ENCODE measurements around the gene AUNIP.

DNA sequence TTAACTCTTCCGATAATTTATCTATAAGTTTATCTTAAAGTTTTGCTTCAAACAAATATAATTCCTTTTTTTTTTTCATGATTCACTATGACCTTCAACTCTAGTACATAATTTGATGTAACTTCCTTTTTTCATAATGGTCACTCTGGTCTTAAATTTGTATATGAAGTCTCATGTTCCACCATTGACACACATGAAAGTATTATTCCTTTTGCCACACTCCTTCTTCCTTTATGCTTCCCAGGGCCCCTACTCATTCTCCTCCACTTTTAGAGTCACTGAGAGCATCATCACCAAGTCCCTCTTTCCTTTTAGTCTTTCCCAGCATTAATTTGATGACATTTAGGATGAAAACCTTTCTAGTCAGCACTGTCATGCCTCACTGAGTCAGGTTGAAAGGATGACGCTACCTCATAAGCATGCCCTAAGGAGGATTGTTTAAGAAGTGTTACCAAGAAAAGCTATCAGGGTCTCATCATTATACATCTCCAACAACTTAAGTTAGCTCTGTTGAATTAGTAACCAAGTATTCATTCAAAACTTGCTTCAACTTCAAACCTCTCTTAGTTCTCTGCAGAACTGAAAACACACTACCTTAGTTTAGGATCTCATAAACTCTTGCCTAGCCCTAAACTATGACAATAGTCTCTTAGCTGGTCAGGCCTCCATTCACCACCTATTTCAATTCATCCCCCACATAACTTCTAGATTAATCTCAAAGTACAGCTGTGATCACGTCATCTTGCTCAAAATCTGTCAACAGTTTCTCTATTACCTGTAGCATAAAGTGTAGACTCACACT lies 14.5 kb downstream of the AUNIP start:
- TF ChIP-seq EZH2 (IDR thresholded peaks at IDR 0.05; ENCODE audit: low read length, unreplicated experiment) = no peak
- TF ChIP-seq, protein P1, sequence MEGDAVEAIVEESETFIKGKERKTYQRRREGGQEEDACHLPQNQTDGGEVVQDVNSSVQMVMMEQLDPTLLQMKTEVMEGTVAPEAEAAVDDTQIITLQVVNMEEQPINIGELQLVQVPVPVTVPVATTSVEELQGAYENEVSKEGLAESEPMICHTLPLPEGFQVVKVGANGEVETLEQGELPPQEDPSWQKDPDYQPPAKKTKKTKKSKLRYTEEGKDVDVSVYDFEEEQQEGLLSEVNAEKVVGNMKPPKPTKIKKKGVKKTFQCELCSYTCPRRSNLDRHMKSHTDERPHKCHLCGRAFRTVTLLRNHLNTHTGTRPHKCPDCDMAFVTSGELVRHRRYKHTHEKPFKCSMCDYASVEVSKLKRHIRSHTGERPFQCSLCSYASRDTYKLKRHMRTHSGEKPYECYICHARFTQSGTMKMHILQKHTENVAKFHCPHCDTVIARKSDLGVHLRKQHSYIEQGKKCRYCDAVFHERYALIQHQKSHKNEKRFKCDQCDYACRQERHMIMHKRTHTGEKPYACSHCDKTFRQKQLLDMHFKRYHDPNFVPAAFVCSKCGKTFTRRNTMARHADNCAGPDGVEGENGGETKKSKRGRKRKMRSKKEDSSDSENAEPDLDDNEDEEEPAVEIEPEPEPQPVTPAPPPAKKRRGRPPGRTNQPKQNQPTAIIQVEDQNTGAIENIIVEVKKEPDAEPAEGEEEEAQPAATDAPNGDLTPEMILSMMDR (conservative IDR thresholded peaks at IDR 0.05; ENCODE audit: low read depth, low read length) = no peak
- TF ChIP-seq EZH2phosphoT487 (IDR thresholded peaks at IDR 0.05; ENCODE audit: borderline replicate concordance, low read length) = no peak
